NCI-H748 (cell line): Measurements from ENCODE around the gene UCP3.

Experiments used
- DNase-seq: peaks from one replicate; lab custom pipeline; 2025; ENCODE audit not compliant: unreplicated experiment; lab: John Stamatoyannopoulos, UW

Gene UCP3

DNA sequence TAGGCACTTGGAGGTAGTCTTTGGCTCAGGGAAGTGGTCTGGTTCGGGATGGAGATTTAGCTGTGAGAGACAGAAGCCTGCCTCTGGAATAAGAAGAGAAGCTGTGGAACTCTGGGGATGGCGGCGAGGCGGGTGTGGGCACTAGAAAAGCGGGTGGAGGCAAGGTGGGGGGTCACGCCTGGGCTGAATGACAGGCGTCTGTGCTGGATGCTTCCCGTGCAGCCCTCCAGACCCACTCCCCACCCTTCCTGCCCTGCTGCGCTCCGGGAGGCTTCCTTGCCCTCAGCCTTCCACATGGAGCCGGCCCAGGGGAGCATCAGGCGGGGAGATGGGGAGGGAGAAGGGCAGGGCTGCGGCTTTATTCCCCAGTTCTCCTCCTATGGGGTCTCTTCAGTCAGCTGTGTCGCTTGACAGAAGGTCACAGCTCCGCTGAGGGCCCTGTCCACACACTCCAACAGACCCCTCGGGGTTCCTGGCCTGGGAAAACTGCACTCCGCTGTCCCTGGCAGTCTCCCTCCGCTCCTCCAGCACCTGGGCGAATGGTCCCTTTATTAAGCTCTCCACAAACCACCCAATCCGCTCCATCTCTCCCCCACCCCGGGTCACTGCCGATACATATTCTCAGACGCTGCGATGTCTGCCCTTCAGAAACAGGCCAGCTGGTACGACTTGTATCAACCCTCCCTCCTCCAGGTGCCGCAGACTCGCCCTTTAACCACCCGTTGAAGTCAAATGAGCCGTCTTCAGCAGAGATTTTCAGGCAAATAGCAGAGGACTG, 51.8 kb downstream of the UCP3 start:
- no peak for DNase-seq

DNA sequence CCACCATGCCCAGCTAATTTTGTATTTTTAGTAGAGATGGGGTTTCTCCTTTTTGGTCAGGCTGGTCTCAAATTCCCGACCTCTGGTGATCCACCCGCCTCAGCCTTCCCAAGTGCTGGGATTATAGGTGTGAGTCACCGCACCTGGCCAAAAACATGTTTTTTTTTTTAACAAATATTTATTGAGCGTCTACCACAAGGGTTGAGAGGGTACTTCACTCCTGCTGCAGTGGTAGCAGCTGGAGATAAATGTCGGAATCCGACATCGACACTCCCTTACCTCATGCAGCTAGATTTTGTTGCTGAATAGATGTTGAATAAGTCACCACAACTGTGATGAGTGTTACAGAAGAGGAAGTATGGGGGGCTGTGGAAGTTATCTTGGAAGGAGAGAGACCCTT, 57.1 kb downstream of the UCP3 start:
- DNase-seq: no peak

DNA sequence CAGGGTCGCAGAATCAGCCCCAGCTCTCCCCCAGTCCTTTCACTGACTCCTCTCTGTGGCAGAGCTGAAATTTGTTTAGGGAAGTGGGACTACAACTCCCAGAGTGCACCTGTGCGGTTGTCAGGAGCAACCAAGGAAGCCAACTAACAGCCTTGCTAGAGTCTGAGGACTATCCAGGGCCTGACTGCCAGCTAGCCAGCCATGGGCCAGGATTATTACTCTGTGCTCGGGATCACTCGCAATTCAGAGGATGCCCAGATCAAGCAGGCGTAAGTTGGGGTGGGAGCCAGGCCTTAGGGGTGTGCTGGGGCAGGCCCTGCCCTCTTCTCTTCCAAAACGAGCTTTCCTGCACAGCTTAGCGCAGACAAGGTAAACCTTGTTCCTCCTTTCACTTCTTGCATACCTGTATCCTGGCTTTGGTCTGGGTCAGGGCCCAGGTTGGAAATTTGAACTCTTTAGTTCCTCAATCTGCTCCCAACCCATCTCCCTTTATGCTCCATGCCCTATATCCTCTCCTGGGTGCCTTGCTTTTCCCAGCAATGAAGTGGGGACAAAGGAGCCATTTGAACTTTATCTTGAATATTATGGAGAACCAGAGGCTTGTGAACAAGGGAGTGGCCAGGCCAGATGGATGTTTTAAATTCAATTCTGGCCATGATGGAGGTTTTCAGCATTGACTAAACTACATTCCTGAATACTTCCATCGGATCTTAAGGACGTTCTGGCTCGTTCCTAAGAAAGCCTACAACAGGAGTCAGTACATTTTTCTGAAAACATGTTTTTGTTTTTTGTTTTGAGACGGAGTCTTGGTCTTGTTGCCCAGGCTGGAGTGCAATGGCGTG, 57.8 kb downstream of the UCP3 start, which contains the start of gene DNAJB13:
Gene DNAJB13 (plus strand): TSS at position 158 of the 842 bp plus-strand sequence. CDS start 44 bp downstream, at position 202.
- peak; percentile 47 for DNase-seq
